ENCODE data around the gene PDE5A.
"Not testable (repeated sequence)": the region's sequence is repeated elsewhere in the genome, so short reads cannot be mapped to it uniquely, and the experiment has no call there.

The PDE5A gene

DNA sequence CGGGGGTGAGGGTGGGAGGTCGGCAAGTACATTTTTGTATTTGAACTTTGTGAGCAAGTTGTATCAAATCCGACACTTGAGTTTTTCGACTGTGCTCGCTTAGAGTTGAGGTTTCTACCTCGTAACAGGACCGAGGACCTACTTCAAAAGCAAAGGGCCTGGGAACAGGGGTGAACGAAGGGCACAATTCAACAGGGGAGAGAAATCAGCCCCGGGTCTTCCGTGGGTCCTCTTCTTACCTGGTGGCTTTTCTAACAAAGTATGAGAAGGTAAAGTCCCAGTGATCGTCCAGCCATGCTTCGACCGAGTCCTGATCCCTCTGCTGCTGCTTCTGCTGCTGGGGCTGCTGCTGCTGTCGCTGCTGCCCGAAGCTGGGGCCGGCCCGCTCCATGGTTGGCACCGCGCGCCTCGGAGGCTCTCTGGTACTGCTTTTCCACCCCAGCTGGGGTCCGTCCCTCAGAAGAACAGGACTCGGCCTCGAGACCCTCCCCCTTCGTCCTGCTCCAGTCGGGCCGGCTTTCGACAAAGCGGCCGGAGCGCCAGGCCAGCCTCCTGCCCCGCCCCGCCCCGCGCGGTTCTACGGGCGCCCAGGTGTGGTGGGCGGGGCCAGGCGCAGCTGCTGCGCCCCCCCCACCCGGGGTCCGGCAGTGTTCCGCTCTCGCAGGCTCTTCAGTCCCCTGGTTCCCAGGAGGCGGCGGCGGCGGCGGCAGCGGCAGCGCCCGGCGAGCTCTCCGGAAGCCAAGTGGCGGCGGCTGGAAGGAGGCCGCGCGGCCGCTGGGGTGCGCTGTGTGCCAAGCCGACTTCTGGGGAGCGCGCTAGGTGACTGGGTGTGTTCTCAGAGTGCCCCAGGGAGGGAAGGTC lies at the start of gene PDE5A:
TSS of gene PDE5A (minus strand) at position 524 of the 861 bp plus-strand sequence. CDS start at position 391, 133 bp downstream.
- peak; percentile 43 to 57 for DNase-seq

DNA sequence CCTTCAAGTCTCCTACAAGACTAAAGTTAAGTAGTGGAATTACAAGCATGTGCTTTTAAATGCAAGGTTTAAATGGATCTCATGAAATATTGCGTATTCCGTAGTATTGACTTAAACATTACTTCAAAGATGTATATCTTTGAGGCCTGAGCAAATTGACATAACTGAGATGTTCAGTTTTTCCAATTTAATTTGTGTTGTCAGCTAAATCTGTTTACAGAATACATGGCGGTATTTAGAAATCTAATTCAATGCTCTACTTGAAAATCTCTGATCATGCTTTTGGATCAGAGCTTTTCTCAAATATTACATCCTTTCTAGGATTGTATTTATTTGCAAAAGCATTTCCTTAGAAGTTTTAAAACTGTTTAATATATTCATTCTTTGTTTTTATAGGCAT lies 47.5 kb upstream of the PDE5A start:
- no peak for DNase-seq

GRCh38 chr4:119675391-119675790 lies 46.8 kb upstream of the PDE5A start:
- no peak for DNase-seq

DNA sequence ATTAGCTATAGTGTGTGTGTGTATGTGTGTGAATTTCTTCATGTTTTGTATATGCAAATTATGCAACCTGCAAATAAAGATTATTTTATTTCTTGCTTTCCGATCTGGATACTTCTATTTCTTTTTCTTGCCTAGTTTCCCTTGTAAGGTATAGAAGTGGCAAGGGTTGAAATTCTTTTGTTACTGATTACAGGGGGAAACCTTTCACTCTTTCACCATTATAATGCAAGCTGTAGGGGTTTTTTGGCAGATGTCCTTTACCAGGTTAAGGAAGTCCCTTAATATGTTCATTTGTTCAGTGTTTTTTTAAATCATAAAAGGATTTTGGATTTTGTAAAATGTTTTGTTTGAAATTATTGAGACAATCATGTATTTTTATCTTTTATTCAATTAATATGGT lies 44.3 kb upstream of the PDE5A start:
- DNase-seq: no peak

GRCh38 chr4:119672086-119672485 lies 43.5 kb upstream of the PDE5A start:
- DNase-seq: no peak

DNA sequence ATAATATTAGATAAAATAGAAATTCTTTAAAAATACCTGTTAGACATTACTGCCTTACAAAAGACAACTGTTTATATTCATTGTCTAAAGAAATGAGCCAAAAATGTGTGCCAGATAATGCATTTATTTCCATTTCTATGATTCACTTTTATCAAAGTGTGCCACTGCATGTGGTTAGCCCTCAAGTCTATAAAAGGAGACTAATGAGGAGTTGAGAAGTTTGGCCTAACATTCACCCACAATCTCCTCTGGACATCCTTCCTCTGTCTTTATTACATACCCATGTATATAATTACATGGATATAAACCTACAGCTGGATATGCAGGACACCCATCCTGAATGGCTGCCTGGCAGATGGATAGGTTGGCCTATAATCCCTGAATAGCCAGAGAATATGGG lies 42.6 kb upstream of the PDE5A start:
- no peak for DNase-seq

DNA sequence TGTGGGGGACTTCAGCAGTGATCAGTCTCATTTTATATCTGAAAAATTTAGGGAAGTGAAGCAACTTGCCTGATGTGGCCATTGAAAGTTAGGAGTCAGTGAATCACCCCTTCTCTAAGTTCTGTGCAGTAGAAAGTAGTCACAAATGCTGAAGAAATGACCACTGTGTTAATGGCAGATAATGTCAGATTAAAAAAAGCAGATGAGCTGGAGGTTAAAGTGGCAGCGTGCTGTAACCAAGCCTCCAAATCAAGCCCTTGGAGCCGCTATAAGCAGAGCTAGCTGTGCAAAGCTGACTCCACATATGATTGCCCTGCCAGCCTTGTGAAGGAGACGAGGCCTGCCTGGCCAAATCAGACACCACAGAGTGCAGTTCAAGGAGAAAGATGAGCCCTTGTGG lies 39.2 kb upstream of the PDE5A start:
- no peak for DNase-seq

GRCh38 chr4:119666653-119667091 lies 38.1 kb upstream of the PDE5A start:
- no peak for DNase-seq

GRCh38 chr4:119665752-119666151 lies 37.1 kb upstream of the PDE5A start:
- DNase-seq: no peak

GRCh38 chr4:119664168-119664907 lies 35.7 kb upstream of the PDE5A start:
- DNase-seq: no peak

DNA sequence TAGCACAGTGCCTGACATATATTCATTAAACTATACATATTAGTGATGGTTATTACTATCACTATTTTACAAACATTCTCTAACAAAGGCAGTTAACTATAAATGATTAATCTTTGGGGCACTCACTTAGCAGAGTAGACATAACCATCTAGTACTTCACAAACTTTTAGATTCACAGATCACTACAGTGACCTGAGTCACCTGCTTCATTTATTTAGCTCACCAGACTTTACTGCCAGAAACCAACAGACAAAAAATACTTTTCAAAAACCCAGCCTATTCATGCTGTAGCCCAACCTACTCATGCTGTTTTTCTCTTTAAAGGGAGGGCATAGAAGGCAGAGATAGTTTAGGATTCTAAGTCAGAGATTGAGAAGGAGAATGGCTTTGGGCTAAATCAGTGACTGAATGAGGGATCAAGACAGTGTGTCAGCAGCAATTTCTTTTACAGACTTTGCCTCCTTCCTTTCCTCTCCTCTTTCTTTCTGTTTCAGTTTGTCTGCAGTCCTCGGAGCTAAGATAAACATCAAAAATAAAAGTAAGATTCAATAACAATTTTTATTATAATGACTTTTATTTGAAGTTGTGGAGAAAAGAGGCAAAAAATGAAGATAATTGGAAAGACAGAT lies 34.7 kb upstream of the PDE5A start:
- DNase-seq: no peak

GRCh38 chr4:119662612-119663011 lies 34.0 kb upstream of the PDE5A start:
- DNase-seq: not testable (repeated sequence)

GRCh38 chr4:119661231-119661630 lies 32.6 kb upstream of the PDE5A start:
- DNase-seq: no peak

DNA sequence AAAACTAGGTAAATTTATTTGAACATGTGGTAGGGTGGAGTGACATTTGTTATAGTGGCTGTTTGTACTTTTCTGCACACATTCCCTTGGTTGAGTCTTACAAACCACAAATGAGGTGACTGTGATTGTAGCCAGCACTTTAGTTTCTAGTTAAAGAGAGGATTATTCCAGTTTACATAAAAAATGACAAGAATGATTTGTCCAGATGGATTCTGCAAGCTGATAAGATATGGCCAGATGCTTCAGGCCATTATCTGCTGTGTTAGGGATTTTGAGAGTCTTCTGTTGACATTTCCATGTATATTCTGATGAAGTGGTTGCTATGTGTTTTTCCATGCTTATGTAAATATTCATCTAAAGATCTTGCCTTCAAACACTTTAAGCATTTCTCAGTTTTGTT lies 31.0 kb upstream of the PDE5A start:
- no peak for DNase-seq

GRCh38 chr4:119657111-119657611 lies 28.6 kb upstream of the PDE5A start:
- no peak for DNase-seq

GRCh38 chr4:119656342-119656741 lies 27.7 kb upstream of the PDE5A start:
- DNase-seq: no peak

DNA sequence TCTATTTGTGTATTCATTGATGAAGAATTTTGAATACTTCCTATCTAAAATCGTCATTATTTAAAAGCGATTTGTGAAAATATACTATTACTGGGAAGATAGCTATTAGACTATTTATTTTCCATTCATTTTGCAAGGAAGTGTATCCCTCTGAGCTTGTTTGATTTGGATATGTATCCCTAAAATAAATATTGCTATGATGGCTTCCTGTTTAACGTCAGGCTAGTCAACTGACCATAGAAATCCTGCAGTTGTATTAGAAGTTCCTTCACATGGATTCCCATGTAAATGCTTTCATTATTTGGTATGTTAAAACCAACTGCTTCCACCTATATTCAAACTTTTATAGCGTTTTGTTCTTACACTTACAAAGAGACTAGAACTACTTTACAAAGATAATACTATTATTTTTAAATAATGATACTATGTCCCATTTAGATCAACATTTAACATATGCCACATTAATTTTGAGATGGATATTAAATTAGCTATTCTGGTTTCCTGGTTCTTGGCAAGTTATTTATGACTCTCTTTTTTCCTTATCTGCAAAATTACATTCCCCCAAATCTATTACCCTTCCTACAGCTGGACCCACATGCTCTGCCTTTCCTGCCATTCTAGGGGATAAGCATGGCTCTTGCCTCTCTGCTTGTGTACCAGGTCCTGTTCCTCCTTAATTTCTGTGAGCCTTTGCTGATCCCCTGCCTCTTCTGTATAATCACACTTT lies 26.7 kb upstream of the PDE5A start:
- DNase-seq: no peak

DNA sequence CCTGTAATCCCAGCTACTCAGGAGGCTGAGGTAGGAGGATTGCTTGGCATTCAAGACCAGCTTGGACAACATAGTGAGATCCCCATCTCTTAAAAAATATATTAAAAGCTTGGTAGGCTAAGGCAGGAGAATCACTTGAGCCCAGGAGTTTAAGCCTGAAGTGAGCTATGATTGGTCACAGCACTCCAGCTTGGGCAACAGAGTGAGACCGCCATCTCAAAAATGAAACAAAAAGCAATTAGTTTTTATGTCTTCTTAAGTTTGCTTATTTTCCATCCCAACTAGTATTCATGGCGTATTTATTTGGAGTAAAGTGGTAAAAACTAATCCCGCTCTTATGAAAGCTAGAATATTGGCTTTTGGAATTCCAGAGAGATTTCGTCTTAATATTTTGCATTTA lies 25.4 kb upstream of the PDE5A start:
- no peak for DNase-seq

DNA sequence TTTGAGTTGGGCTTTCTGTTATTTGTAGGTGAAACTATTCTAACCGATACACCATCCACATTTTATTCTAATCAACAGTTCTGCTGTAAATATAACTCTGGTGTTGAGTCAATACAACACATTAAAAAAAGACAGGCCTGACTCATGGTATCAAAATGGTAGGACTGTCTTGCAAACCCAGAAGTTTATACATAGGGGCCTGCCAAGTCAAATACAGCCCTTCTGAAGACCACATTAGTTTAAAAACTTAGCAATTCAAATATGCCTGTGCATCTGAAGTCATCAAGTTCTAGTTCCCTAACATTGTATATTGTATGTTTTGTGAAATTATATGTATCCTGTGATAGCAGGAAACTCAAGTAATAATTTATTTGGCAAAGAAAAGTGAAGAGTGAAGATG lies 24.4 kb upstream of the PDE5A start:
- DNase-seq: no peak

- no peak for DNase-seq
These were observed 19.8 kb upstream of the PDE5A start for GRCh38 chr4:119648398-119648797.

- no peak for DNase-seq
These were observed 19.0 kb upstream of the PDE5A start for GRCh38 chr4:119647558-119647957.

- DNase-seq: no peak
These were observed 17.9 kb upstream of the PDE5A start for GRCh38 chr4:119646347-119647071.
